Keratinocyte (primary cell): ENCODE results near the gene RPS2.

Experiments used
- CTCF ChIP-seq, 3 experiments: IDR thresholded peaks in 1 of 3; conservative IDR thresholded peaks in 1 of 3; optimal IDR thresholded peaks in 1 of 3; 2 replicates in 2 of 3; 3 replicates in 1 of 3; pipeline versions ENCODE3 to v1.5.1; 2011; ENCODE audit warnings: low read length in 3 of 3, mild to moderate bottlenecking in 3 of 3, moderate library complexity in 2 of 3, control low read depth in 1 of 3, inconsistent platforms in 1 of 3; ENCODE audit not compliant: insufficient read depth in 2 of 3; ENCODE audit errors: extremely low read depth in 1 of 3
- EZH2 ChIP-seq: IDR thresholded peaks from one replicate; pipeline ENCODE4 v1.6.1; 2012; ENCODE audit warnings: inconsistent platforms, mild to moderate bottlenecking, low read length, moderate library complexity

- no peak for TF ChIP-seq CTCF (optimal IDR thresholded peaks at IDR 0.05 in 1 of 3, IDR thresholded peaks at IDR 0.05 in 1 of 3, conservative IDR thresholded peaks at IDR 0.05 in 1 of 3; ENCODE audit: extremely low read depth in 1 of 3, insufficient read depth in 2 of 3, low read length in 3 of 3)
- TF ChIP-seq EZH2: no peak
These were observed 3.7 kb upstream of the RPS2 start for GRCh38 chr16:1968146-1968953.
